ENCODE measurements around the gene MLYCD. TPM values are rescaled to one million over a fixed set of nuclear protein-coding genes. Genes with fewer than 3 reads are reported as not detected.

Gene MLYCD
- total RNA-seq, 1 donor from 2014 or later = 10.8 TPM

DNA sequence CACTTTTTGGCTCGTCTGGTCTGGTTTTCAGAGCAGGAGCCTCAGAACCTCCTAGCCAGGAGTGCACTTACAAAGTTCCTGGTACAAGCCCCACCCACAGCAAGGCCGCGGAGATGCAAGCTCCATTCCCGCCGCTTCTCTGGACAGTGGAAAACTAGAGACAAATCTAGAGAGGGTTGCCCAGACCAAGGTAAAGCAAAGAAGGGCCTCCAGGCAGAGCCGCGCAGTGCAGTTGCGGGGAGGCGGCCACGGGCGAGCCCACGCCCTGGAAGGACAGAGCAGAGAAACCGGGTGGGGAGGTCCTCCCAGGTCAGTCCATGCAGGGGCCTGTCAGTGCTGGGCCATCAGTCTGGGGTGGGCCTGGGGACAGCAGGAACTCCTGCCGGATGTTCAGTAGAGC lies 43.2 kb downstream of the MLYCD start:
- Mint-ChIP-seq H3K4me3 (no peak overlapping the region), H3K36me3 (ENCODE audit: low read depth) (no peaks in the 10 kb centered on the region), H3K4me1 (peaks cover 4% of the 10 kb centered on the region), H3K9me3 (no peaks in the 10 kb centered on the region), H3K27ac (no peak overlapping the region), H3K27me3 (no peaks in the 10 kb centered on the region)
- intact Hi-C loops (cut with micrococcal nuclease) = no loop called here
- CTCF ChIA-PET = no interaction called here
- TF ChIP-seq, protein P1, sequence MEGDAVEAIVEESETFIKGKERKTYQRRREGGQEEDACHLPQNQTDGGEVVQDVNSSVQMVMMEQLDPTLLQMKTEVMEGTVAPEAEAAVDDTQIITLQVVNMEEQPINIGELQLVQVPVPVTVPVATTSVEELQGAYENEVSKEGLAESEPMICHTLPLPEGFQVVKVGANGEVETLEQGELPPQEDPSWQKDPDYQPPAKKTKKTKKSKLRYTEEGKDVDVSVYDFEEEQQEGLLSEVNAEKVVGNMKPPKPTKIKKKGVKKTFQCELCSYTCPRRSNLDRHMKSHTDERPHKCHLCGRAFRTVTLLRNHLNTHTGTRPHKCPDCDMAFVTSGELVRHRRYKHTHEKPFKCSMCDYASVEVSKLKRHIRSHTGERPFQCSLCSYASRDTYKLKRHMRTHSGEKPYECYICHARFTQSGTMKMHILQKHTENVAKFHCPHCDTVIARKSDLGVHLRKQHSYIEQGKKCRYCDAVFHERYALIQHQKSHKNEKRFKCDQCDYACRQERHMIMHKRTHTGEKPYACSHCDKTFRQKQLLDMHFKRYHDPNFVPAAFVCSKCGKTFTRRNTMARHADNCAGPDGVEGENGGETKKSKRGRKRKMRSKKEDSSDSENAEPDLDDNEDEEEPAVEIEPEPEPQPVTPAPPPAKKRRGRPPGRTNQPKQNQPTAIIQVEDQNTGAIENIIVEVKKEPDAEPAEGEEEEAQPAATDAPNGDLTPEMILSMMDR (IDR thresholded peaks at IDR 0.05) = no peak
- DNase-seq (no peak), ATAC-seq (ENCODE audit: low read depth) (no peak)
- POLR2A ChIA-PET = no interaction called here

DNA sequence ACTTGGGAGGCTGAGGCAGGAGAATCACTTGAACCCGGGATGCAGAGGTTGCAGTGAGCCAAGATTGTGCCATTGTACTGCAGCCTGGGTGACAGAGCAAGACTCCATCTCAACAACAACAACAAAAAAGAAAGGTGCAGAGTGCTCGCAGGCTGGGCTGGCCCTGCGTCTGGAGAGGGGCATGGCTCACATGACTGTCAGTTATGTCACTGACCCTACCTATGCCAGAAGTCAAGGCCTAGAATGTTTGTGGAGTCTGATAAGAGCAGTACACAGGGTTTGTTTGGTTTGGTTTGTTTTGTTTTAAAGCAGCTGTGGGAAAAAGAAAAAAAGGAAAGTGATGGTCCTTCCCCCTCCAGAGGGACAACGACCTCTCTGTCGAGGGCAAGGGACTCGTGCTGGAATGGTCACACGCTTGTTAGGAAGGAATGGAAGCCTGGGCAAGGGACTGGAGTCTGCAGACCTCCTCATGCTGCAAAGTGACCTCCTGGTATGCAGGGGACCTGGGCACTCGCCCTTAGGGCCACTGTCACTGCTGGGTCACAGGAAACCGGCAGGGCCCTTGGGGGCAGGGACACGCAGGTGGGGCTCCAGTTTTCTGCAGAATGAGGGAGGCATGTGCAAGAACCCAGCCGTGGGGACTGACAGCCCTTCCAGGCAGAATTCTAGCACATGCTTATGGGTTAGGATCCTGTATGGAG lies 44.0 kb downstream of the MLYCD start:
- Mint-ChIP-seq H3K4me3 (no peak overlapping the region), H3K27ac (no peak overlapping the region)
- TF ChIP-seq, protein P1 (IDR thresholded peaks at IDR 0.05) = no peak

DNA sequence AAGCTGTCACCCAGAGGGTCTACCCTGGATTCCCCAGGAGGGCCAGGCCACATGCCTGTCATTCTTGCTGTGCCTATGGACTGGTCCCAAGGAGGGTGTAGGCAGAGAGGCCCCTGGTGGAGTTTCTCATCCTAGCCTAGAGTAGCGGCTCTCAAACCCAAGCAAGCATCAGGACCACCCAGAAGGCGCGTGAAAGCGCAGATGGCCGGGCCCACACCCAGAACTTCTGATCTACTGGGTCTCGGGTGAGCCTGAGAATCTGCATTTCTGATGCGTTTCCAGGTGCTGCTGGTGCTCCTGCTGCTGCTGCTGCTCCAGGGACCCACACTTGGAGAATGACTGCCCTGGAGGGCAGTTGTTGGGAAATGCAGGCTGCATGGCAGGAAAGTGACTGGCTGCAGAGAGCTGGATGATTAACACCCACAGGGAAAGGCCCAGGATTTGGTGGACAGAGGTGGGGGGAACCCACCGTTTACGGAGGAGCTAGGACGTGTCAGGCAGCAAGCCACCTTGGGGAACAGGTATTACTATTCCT lies 44.7 kb downstream of the MLYCD start:
- ChIA-PET CTCF (no interaction called here), POLR2A (no interaction called here)
- no peak for DNase-seq
- H3K27ac Mint-ChIP-seq = no peak overlapping the region
- H3K27me3 Mint-ChIP-seq = no peaks in the 10 kb centered on the region
- no peaks in the 10 kb centered on the region for H3K9me3 Mint-ChIP-seq
- no peak overlapping the region for H3K4me3 Mint-ChIP-seq
- no peaks in the 10 kb centered on the region for H3K36me3 Mint-ChIP-seq (ENCODE audit: low read depth)
- intact Hi-C loops (cut with micrococcal nuclease) = no loop called here
- peaks cover 4% of the 10 kb centered on the region for H3K4me1 Mint-ChIP-seq
- ATAC-seq (ENCODE audit: low read depth) = no peak
- TF ChIP-seq, protein P1 (IDR thresholded peaks at IDR 0.05) = no peak

More for the DNA sequence above, 44.0 kb downstream of the MLYCD start:
- intact Hi-C loops (cut with micrococcal nuclease) = no loop called here
- ChIA-PET POLR2A (no interaction called here), CTCF (no interaction called here)
- Mint-ChIP-seq H3K27me3 (no peaks in the 10 kb centered on the region), H3K9me3 (no peaks in the 10 kb centered on the region), H3K36me3 (ENCODE audit: low read depth) (no peaks in the 10 kb centered on the region), H3K4me1 (peaks cover 4% of the 10 kb centered on the region)
- no peak for ATAC-seq (ENCODE audit: low read depth)
- DNase-seq = no peak

DNA sequence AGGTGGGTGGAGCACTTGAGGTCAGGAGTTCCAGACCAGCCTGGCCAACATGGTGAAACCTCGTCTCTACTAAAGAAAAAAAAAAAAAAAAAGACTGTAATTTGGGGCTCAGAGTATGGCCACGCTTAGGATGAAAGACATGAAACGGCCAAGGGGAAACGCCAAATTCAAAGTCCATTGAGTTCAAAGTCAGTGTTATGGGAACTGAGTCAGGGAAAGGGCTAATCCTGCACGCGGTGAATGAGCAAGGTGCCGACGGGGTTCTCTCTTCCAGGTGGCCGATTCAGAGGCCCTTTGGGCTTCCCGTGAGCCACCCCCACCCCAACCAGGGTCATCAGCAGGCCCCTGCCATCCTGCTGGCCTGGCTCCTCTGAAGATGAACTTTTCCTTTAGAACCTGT lies 46.7 kb downstream of the MLYCD start:
- no peak overlapping the region for H3K27ac Mint-ChIP-seq
- POLR2A ChIA-PET = no interaction called here
- TF ChIP-seq, protein P1 (IDR thresholded peaks at IDR 0.05) = no peak
- H3K4me1 Mint-ChIP-seq = no peaks in the 10 kb centered on the region
- no peaks in the 10 kb centered on the region for H3K9me3 Mint-ChIP-seq
- intact Hi-C loops (cut with micrococcal nuclease) = no loop called here
- no peak for ATAC-seq (ENCODE audit: low read depth)
- no peaks in the 10 kb centered on the region for H3K27me3 Mint-ChIP-seq
- no peak overlapping the region for H3K4me3 Mint-ChIP-seq
- H3K36me3 Mint-ChIP-seq (ENCODE audit: low read depth) = no peaks in the 10 kb centered on the region
- DNase-seq = no peak
- CTCF ChIA-PET = no interaction called here

DNA sequence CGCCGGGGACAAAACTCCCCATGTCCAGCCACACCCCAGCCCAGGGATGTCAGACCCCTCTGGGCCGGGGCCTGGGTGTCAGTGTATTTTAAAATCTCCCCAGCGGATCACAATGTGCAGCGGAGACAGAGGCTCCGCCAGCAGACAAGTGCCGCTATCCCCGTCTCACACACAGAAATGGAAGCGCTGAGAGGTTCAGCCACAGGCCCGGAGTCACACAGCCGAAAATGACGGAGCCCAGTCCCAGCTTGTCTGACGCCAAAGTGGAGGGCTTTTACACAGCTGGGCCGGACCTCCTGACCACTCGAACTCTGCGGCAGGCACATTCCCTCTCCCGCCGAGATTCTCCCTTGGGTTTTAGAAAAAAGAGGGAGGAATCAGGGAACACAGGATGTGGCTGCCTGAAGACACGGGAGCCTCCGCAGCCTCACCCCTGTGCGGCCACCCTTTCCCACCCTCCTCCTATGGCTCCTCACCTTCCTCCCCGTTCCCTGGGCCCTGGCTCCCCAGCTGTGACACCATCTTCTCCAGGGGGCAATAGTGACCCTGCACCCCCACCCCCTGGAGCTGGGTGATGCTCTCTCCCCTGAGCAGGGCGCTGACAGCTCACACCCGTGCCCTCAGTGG lies 47.4 kb downstream of the MLYCD start:
- H3K4me1 Mint-ChIP-seq = no peaks in the 10 kb centered on the region
- CTCF ChIA-PET = no interaction called here
- DNase-seq = no peak

More for the DNA sequence above, 47.4 kb downstream of the MLYCD start:
- Mint-ChIP-seq H3K27ac (no peak overlapping the region), H3K27me3 (no peaks in the 10 kb centered on the region), H3K4me3 (no peak overlapping the region), H3K9me3 (no peaks in the 10 kb centered on the region), H3K36me3 (ENCODE audit: low read depth) (no peaks in the 10 kb centered on the region)
- POLR2A ChIA-PET = no interaction called here
- no peak for ATAC-seq (ENCODE audit: low read depth)
- TF ChIP-seq, protein P1 (IDR thresholded peaks at IDR 0.05) = no peak
- intact Hi-C loops (cut with micrococcal nuclease) = no loop called here

Measured in activated B cell treated with CpG ODN at 0.5 μM for 24 hours (primary cell).